MM.1S (cell line): ENCODE results near the gene ITPR1.

ENCODE experiments used
- DNase-seq: peaks from one replicate; pipeline ENCODE4 v3.0.0-alpha.2; 2015
- H2AFZ ChIP-seq: fragments of 300-600 bp; sonication (generic); 2 replicates; pipeline ENCODE4 v1.6.0; 2016; ENCODE audit warnings: antibody characterized with exemption, low read length
- H3F3A ChIP-seq: fragments of 300-600 bp; sonication (generic); 2 replicates; pipeline ENCODE4 v1.6.1; 2016; ENCODE audit warnings: mild to moderate bottlenecking, antibody characterized with exemption, low read length, moderate library complexity, mixed read lengths; ENCODE audit not compliant: insufficient read depth
- H3K27ac ChIP-seq: fragments of 300-600 bp; sonication (generic); 2 replicates; pipeline ENCODE4 v1.5.1; 2016; ENCODE audit warnings: mild to moderate bottlenecking, low read length
- H3K27me3 ChIP-seq: fragments of 300-600 bp; sonication (generic); replicated peaks from 2 replicates; pipeline ENCODE4 v1.6.0; 2016; ENCODE audit warnings: low read length; ENCODE audit not compliant: insufficient read depth
- H3K36me3 ChIP-seq: fragments of 300-600 bp; sonication (generic); replicated peaks from 2 replicates; pipeline ENCODE4 v1.6.1; 2016; ENCODE audit warnings: mild to moderate bottlenecking, low read length, mixed read lengths; ENCODE audit not compliant: insufficient read depth
- H3K4me1 ChIP-seq: fragments of 300-600 bp; sonication (generic); 2 replicates; pipeline ENCODE4 v1.6.1; 2016; ENCODE audit warnings: low read length, mixed read lengths
- H3K4me2 ChIP-seq: fragments of 300-600 bp; sonication (generic); 2 replicates; pipeline ENCODE4 v1.6.0; 2016; ENCODE audit warnings: low read depth, low read length
- H3K4me3 ChIP-seq: fragments of 300-600 bp; sonication (generic); 2 replicates; pipeline ENCODE4 v1.5.1; 2016; ENCODE audit warnings: low read length, mixed read lengths
- H3K79me2 ChIP-seq: fragments of 300-600 bp; sonication (generic); 2 replicates; pipeline ENCODE4 v1.6.1; 2016; ENCODE audit warnings: mixed run types, low read length, mixed read lengths
- H3K9ac ChIP-seq: fragments of 300-600 bp; sonication (generic); 2 replicates; pipeline ENCODE4 v1.6.1; 2016; ENCODE audit warnings: low read length, mixed read lengths
- H3K9me2 ChIP-seq: fragments of 300-600 bp; sonication (generic); replicated peaks from 2 replicates; pipeline ENCODE4 v1.6.1; 2016; ENCODE audit warnings: mild to moderate bottlenecking, low read length, mixed read lengths; ENCODE audit not compliant: insufficient read depth
- H3K9me3 ChIP-seq: fragments of 300-600 bp; sonication (generic); replicated peaks from 2 replicates; pipeline ENCODE4 v1.6.1; 2016; ENCODE audit warnings: mild to moderate bottlenecking, low read length, mixed read lengths; ENCODE audit not compliant: insufficient read depth
- H4K20me1 ChIP-seq: fragments of 300-600 bp; sonication (generic); 2 replicates; pipeline ENCODE4 v1.6.1; 2016; ENCODE audit warnings: mild to moderate bottlenecking, low read length, moderate library complexity, mixed read lengths; ENCODE audit not compliant: insufficient read depth
- EZH2 ChIP-seq: fragments of 300-600 bp; sonication (generic); optimal IDR thresholded peaks from 2 replicates; pipeline ENCODE3; 2017; ENCODE audit warnings: low read depth, mild to moderate bottlenecking, antibody characterized with exemption, low read length, mixed read lengths
- EZH2phosphoT487 ChIP-seq: fragments of 300-600 bp; sonication (generic); IDR thresholded peaks from 2 replicates; pipeline ENCODE4 v1.6.1; 2018; ENCODE audit warnings: antibody characterized with exemption, low read length
- TF ChIP-seq, protein P1 (sequence below): fragments of 300-600 bp; sonication (generic); IDR thresholded peaks from 2 replicates; pipeline ENCODE4 v1.5.1; 2016; ENCODE audit warnings: antibody characterized with exemption, low read length, mixed read lengths

Gene ITPR1

DNA sequence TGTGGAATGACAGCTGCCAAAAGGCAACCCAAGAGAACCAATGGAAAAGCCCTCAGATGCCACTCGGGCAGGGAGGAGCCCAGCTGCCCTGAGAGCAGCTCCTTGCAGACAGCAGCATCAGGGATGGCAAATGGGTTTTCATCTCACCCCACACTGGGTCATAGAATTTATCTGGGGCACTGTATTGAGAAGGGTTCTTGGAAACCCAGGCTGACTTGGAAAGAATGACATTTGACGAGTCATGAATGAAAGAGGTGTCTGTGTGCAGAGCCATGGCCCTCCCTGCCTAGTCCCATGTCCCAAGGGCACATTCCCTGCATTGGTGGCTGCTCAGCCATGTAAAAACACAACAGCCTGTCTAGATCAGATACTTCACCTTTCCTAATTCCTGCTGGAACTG is 328.2 kb downstream of the ITPR1 start:
- no peak overlapping the region for H3K4me3 ChIP-seq
- H3K4me1 ChIP-seq = no peaks in the 10 kb centered on the region
- H3K27ac ChIP-seq = no peak overlapping the region
- no peaks in the 10 kb centered on the region for H3K36me3 ChIP-seq
- H4K20me1 ChIP-seq = no peaks in the 10 kb centered on the region
- H3K27me3 ChIP-seq = no peaks in the 10 kb centered on the region
- H3K9me2 ChIP-seq = no peaks in the 10 kb centered on the region
- no peak overlapping the region for H3K4me2 ChIP-seq
- H3K79me2 ChIP-seq = no peaks in the 10 kb centered on the region
- no peak for TF ChIP-seq EZH2phosphoT487
- no peak for TF ChIP-seq EZH2
- TF ChIP-seq, protein P1, sequence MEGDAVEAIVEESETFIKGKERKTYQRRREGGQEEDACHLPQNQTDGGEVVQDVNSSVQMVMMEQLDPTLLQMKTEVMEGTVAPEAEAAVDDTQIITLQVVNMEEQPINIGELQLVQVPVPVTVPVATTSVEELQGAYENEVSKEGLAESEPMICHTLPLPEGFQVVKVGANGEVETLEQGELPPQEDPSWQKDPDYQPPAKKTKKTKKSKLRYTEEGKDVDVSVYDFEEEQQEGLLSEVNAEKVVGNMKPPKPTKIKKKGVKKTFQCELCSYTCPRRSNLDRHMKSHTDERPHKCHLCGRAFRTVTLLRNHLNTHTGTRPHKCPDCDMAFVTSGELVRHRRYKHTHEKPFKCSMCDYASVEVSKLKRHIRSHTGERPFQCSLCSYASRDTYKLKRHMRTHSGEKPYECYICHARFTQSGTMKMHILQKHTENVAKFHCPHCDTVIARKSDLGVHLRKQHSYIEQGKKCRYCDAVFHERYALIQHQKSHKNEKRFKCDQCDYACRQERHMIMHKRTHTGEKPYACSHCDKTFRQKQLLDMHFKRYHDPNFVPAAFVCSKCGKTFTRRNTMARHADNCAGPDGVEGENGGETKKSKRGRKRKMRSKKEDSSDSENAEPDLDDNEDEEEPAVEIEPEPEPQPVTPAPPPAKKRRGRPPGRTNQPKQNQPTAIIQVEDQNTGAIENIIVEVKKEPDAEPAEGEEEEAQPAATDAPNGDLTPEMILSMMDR = no peak
- no peak overlapping the region for H3K9ac ChIP-seq
- no peak overlapping the region for H2AFZ ChIP-seq
- H3F3A ChIP-seq = no peaks in the 10 kb centered on the region
- no peak for DNase-seq
- no peaks in the 10 kb centered on the region for H3K9me3 ChIP-seq

DNA sequence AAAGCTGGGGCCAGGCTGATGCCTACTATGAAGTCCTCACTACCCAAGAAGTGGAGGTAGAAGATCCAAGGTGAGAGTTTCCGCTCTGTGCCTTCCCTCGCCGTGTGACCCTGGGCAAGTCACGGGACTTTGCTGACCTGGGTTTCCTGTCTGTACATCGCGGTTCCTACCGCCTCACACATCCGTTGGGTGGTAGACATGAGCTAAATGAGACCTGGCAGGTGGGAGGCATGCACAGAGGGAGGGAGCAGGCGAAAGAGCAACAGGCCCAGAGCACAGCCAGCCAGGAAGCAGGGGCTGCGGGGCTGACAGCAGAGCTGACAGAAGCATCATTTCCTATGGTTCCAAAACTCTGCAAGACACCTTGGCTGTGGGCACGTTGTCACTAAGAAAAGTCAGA is 328.8 kb downstream of the ITPR1 start:
- Histone ChIP-seq H3K4me2 (no peak overlapping the region), H3K27ac (no peak overlapping the region), H3K79me2 (no peaks in the 10 kb centered on the region), H3K36me3 (no peaks in the 10 kb centered on the region), H3K4me1 (no peaks in the 10 kb centered on the region), H3K4me3 (no peak overlapping the region), H2AFZ (no peak overlapping the region), H3K9me2 (no peaks in the 10 kb centered on the region), H4K20me1 (no peaks in the 10 kb centered on the region), H3K9me3 (no peaks in the 10 kb centered on the region), H3K9ac (no peak overlapping the region), H3K27me3 (no peaks in the 10 kb centered on the region), H3F3A (no peaks in the 10 kb centered on the region)
- no peak for DNase-seq
- TF ChIP-seq EZH2phosphoT487 (no peak), EZH2 (no peak)
- TF ChIP-seq, protein P1 = no peak

DNA sequence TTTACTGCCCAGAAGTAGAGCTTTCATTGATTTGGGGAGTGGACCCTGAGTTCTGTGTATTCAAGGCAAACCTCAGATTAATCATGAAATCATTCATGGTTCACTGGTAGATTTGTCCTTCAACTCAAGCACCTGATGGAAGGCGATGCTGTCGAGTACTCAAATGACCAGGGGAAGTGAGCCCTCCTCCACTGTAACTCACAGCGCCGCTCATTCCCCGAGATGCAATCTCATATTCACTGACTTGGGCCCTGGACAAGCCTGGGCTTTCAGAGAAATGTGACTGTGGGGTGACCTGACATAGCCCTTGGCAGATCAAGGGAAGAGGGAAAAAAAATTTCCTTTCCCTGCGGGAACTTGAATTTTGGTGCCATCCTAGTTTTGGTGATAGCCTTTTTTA is 329.4 kb downstream of the ITPR1 start:
- no peaks in the 10 kb centered on the region for H3K9me2 ChIP-seq

More for the DNA sequence above, 329.4 kb downstream of the ITPR1 start:
- no peak overlapping the region for H3K27ac ChIP-seq
- H3K79me2 ChIP-seq = no peaks in the 10 kb centered on the region
- DNase-seq = no peak
- H2AFZ ChIP-seq = no peak overlapping the region
- no peak overlapping the region for H3K4me2 ChIP-seq
- H3K9me3 ChIP-seq = no peaks in the 10 kb centered on the region
- no peaks in the 10 kb centered on the region for H3F3A ChIP-seq
- no peaks in the 10 kb centered on the region for H3K36me3 ChIP-seq
- no peaks in the 10 kb centered on the region for H3K27me3 ChIP-seq
- no peak overlapping the region for H3K9ac ChIP-seq
- H4K20me1 ChIP-seq = no peaks in the 10 kb centered on the region
- no peak overlapping the region for H3K4me3 ChIP-seq
- no peaks in the 10 kb centered on the region for H3K4me1 ChIP-seq
- TF ChIP-seq EZH2phosphoT487 (no peak), EZH2 (no peak)
- TF ChIP-seq, protein P1 = no peak
